AG09309 (cell line): ENCODE data around the gene RASSF8.

Experiments used
- DNase-seq: peaks from one replicate; pipeline ENCODE4 v3.0.0-alpha.2; 2010; ENCODE audit warnings: low read depth
- H3K4me3 ChIP-seq: 2 replicates; pipeline ENCODE4 v1.5.1; 2011; ENCODE audit warnings: mild to moderate bottlenecking, low read depth, low read length, moderate library complexity; ENCODE audit not compliant: control insufficient read depth
- TF ChIP-seq, protein P1 (sequence below): IDR thresholded peaks from 2 replicates; pipeline ENCODE4 v1.5.1; 2011; ENCODE audit warnings: mild to moderate bottlenecking, low read depth, low read length, inconsistent platforms; ENCODE audit not compliant: insufficient read depth, control insufficient read depth; ENCODE audit errors: missing control alignments

Gene RASSF8

DNA sequence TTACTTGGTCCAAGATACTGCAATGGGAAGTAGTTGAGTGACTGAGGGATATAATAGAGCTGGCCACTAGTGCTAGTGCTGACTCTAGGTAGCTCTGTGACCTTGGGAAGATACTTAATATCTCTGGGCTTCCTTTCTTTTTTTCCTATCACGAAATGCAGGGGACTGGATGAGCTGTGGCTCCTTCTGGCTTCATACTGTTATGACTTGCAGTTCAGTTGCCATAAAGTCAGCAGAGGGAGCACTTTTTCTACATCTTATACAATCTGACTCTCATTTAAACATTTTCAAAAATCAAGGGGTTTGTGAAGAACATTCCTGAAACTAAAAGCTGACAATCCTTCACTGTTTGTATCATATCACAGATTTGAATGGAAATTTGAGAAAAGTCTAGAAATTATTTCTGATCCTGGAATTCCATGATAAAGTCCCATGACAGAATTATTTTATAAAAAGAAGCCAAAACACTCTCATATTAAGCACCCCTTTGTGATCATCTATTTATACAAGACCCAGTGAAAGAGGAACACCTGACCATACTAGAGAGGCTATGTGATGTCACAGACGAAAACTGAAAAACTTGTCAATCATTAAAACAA is 161.0 kb downstream of the RASSF8 start:
- no peak for DNase-seq
- TF ChIP-seq, protein P1, sequence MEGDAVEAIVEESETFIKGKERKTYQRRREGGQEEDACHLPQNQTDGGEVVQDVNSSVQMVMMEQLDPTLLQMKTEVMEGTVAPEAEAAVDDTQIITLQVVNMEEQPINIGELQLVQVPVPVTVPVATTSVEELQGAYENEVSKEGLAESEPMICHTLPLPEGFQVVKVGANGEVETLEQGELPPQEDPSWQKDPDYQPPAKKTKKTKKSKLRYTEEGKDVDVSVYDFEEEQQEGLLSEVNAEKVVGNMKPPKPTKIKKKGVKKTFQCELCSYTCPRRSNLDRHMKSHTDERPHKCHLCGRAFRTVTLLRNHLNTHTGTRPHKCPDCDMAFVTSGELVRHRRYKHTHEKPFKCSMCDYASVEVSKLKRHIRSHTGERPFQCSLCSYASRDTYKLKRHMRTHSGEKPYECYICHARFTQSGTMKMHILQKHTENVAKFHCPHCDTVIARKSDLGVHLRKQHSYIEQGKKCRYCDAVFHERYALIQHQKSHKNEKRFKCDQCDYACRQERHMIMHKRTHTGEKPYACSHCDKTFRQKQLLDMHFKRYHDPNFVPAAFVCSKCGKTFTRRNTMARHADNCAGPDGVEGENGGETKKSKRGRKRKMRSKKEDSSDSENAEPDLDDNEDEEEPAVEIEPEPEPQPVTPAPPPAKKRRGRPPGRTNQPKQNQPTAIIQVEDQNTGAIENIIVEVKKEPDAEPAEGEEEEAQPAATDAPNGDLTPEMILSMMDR = peak; percentile 64
- no peak overlapping the region for H3K4me3 ChIP-seq

DNA sequence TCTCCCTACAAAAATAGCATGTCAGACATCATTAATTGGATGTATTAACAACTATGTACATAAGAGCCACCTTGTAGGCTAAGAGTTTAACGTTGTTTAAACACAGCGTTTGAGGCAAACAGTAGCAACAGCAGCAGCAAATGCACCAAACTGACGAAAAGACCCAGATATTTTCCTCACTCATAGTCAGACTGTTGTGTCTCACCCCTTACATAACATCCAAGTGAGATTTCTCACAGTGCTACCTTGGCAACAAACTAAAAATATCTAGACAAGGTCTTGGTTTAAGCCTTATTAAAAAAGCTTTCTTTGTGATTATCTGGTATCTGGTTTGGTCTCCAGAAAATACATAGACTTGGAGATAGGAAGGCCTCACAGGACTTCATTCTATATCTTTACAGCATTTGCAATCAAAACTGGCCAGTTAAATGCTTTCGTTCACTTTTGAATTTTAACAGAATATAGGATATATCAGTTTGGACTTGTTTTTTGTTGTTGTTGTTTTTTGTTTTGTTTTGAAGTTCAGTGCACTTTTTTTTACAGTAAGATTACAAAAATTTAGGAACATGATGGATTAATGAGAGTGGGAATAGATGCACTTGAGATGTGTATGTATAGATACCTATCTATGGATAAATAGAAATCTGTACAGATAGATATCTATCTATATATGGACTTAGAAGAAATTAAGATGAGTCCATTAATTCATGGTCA is 162.2 kb downstream of the RASSF8 start:
- DNase-seq = no peak
- TF ChIP-seq, protein P1 = no peak
- no peak overlapping the region for H3K4me3 ChIP-seq

DNA sequence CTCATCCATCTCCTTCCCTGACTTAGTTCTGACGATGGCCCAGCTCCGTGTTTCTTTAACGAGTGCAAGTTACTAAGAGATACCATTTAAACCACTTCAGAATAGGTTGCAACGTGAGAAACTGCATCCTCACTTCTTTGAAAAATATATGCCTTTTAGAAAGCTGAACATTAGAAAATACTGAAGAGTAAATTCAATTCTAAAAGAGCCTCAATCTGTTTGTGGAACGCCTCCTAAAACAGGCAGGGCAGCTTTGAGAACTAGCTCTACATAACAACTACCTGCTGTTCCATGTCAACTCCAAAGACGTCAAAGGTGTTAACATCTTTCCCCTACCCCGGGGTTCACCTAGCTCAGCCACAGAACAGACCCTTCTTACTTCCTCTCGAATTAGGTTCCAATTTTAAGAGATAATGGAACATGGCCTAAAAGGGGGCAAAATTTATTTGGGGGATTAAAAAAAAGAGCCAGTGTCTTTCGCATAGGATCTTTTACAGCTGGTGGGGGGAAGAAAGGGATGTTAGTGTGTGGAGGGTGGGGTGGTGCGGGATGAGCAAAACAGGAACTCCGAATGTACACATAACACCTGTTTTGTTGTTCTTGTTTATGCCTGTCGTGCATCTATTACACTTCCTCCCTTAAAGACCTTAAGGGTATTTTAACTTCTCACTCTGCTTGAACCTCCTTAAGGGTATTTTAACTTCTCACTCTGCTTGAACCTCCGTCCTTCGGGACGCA is 163.0 kb downstream of the RASSF8 start:
- TF ChIP-seq, protein P1 = no peak
- no peak for DNase-seq
- peak overlapping the region; percentile 46 for H3K4me3 ChIP-seq

DNA sequence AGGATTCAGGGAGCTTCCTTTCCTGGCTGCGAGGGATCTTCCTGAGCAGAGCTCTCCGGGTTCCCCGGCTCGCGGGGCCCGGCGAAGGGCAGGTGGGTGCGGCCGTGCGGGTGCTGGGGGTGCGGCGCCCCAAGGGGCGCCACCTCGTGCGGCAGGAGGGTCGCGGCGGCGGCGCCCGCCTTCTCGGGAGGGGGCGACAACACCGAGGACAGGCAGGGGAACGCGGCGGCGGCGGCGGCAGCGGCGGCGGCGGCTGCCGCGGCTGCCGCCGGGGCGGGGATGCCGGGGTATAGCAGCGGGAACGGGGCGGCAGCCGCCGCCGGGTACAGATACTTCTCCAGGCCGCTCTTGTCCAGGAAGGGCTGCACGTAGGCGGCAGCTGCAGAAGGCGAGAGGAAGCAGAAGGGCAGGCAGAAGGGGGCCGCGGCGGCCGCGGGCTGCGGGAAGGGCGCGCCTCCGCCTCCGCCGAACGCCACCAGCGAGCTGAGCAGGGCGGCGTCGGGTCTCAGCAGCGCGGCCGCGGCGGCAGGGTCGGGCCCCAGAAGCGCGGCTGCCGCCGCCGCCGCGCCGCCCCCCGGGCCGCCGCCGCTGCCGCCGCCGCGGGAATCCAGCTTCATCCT is 163.7 kb downstream of the RASSF8 start:
- no peak for DNase-seq
- H3K4me3 ChIP-seq = peak overlapping the region; percentile 77
- TF ChIP-seq, protein P1 = no peak

DNA sequence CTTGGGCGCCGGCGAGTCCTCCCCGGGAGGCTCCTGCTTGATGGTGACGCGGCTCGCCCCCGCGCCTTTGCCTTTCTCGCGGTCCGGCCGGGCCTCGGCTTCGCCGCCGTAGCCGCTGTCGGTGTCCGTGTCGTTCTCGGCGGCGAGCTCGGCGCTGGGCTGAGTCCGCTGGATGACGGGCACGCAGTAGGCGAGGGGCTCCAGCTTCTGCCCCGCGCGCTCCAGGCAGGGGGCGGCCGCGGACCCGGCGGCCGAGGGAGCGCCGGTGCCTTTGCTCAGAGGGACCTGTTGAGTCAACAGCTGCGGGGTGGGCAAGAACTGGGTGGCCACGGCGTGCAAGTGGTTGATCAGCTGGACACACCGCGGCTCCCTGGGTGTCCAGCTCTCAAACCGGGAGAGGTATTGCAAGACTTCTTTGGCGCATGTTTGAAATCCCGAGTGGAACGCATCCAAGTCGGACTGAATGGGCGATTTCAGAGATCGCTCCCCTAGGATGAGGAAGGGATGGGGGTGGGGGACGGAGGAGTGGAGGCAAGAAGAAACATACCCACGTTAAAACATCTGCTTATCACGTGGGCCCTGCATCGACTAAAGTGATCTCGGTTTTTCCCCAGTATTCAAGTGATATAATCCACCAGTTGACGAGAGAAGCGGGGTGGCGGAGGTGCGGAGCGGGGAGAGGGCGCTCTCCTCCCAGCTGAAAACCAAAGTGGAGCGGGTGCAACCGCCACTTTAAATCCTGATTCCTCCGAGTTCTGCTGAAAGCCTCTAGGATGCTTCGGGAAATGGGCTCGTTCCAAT is 164.4 kb downstream of the RASSF8 start:
- peak overlapping the region; percentile 77 for H3K4me3 ChIP-seq
- TF ChIP-seq, protein P1 = peak; percentile 55
- no peak for DNase-seq
